BE2C (cell line): ENCODE results near the gene ALDH1A1.

Source experiments
- DNase-seq: peaks from one replicate; pipeline ENCODE4 v3.0.0-alpha.2; 2020
- H3K27me3 ChIP-seq: fragments of 250-450 bp; sonication (Bioruptor Pico); 2 replicates; pipeline ENCODE4 v1.5.1; 2020; ENCODE audit warnings: mild to moderate bottlenecking
- H3K36me3 ChIP-seq: fragments of 250-450 bp; sonication (Bioruptor Pico); 2 replicates; pipeline ENCODE4 v1.5.1; 2020; ENCODE audit warnings: mild to moderate bottlenecking
- H3K4me1 ChIP-seq: fragments of 250-450 bp; sonication (Bioruptor Pico); 2 replicates; pipeline ENCODE4 v1.5.1; 2020
- H3K4me3 ChIP-seq: 2 replicates; pipeline ENCODE4 v1.5.1; 2011; ENCODE audit warnings: low read depth, low read length
- H3K9me3 ChIP-seq: fragments of 250-450 bp; sonication (Bioruptor Pico); 2 replicates; pipeline ENCODE4 v1.5.1; 2020
- TF ChIP-seq, protein P1 (sequence below): IDR thresholded peaks from 2 replicates; pipeline ENCODE4 v1.5.1; 2012; ENCODE audit warnings: mild to moderate bottlenecking, low read depth, low read length

Gene ALDH1A1

GRCh38 chr9:72980600-72981265, 27.9 kb upstream of the ALDH1A1 start:
- H3K4me1 ChIP-seq: no peaks in the 10 kb centered on the region
- no peaks in the 10 kb centered on the region for H3K9me3 ChIP-seq
- no peaks in the 10 kb centered on the region for H3K27me3 ChIP-seq
- TF ChIP-seq, protein P1, sequence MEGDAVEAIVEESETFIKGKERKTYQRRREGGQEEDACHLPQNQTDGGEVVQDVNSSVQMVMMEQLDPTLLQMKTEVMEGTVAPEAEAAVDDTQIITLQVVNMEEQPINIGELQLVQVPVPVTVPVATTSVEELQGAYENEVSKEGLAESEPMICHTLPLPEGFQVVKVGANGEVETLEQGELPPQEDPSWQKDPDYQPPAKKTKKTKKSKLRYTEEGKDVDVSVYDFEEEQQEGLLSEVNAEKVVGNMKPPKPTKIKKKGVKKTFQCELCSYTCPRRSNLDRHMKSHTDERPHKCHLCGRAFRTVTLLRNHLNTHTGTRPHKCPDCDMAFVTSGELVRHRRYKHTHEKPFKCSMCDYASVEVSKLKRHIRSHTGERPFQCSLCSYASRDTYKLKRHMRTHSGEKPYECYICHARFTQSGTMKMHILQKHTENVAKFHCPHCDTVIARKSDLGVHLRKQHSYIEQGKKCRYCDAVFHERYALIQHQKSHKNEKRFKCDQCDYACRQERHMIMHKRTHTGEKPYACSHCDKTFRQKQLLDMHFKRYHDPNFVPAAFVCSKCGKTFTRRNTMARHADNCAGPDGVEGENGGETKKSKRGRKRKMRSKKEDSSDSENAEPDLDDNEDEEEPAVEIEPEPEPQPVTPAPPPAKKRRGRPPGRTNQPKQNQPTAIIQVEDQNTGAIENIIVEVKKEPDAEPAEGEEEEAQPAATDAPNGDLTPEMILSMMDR: no peak
- no peak for DNase-seq
- no peak overlapping the region for H3K4me3 ChIP-seq
- H3K36me3 ChIP-seq: no peaks in the 10 kb centered on the region

DNA sequence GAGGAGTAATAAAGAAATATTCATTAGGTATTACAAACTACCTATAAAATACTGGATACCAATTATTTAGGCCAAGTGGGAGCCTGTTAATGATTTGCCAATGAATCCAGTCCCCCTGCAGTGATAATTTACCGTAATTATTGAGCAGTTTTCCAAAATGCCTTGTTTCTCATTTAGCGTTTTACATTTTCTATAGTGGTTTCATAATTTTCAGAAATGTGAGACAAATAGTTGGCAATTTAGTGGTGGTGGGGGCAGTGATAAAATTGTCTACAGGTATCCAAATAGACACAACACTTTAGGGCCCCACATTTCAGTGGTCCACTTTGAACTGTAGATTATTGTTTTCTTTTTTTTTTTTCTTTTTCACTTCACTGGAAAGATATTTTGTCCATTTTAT, 27.3 kb upstream of the ALDH1A1 start:
- TF ChIP-seq, protein P1: no peak
- no peaks in the 10 kb centered on the region for H3K27me3 ChIP-seq
- no peaks in the 10 kb centered on the region for H3K9me3 ChIP-seq
- H3K4me1 ChIP-seq: no peaks in the 10 kb centered on the region
- no peak for DNase-seq
- no peaks in the 10 kb centered on the region for H3K36me3 ChIP-seq
- no peak overlapping the region for H3K4me3 ChIP-seq

- Histone ChIP-seq H3K4me1 (no peaks in the 10 kb centered on the region), H3K27me3 (no peaks in the 10 kb centered on the region), H3K9me3 (no peaks in the 10 kb centered on the region), H3K36me3 (no peaks in the 10 kb centered on the region), H3K4me3 (no peak overlapping the region)
- TF ChIP-seq, protein P1: no peak
- no peak for DNase-seq
Observed at GRCh38 chr9:72979405-72980100, 26.7 kb upstream of the ALDH1A1 start.

- H3K9me3 ChIP-seq: no peaks in the 10 kb centered on the region
- H3K27me3 ChIP-seq: no peaks in the 10 kb centered on the region
- H3K4me3 ChIP-seq: no peak overlapping the region
- no peaks in the 10 kb centered on the region for H3K4me1 ChIP-seq
- TF ChIP-seq, protein P1: no peak
- no peaks in the 10 kb centered on the region for H3K36me3 ChIP-seq
- DNase-seq: no peak
Observed at GRCh38 chr9:72978744-72979143, 25.9 kb upstream of the ALDH1A1 start.

DNA sequence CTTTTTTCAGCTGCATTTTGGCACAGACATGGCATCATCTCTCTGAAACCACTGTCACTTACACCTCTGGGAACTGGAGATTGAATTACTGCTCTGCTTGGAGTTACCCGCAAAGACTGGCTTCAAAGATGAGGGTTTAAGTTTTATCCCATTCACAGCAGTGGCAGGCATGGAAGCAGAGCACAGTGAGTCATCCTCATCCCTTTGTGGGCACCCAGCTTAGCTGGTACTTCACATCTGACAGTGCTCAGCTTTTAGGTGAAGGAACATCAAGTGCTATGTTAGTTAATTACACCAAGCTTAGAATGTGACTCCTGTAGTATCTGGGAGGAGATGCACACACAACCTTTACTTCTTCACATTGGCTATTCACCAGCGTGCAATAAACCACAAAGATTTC, 24.8 kb upstream of the ALDH1A1 start:
- no peaks in the 10 kb centered on the region for H3K4me1 ChIP-seq

More for the DNA sequence above, 24.8 kb upstream of the ALDH1A1 start:
- Histone ChIP-seq H3K27me3 (no peaks in the 10 kb centered on the region), H3K36me3 (no peaks in the 10 kb centered on the region), H3K4me3 (no peak overlapping the region), H3K9me3 (no peaks in the 10 kb centered on the region)
- DNase-seq: no peak
- TF ChIP-seq, protein P1: no peak
